SK-N-SH treated with all-trans-retinoic acid at 6 μM for 48 hours (cell line): ENCODE results near the gene ZNF496.

Source experiments
- ATAC-seq: fragments of 200-7000 bp; cut with Tn5 transposase; 3 replicates; pipeline ENCODE4 v1.9.1; 2020; ENCODE audit warnings: mild to moderate bottlenecking, moderate library complexity
- ARNTL ChIP-seq: fragments of 450-650 bp; formaldehyde crosslinking; IDR thresholded peaks from 2 replicates; pipeline ENCODE4 v1.5.0; 2020; ENCODE audit warnings: low read depth, mild to moderate bottlenecking, moderate library complexity, borderline replicate concordance
- BACH2 ChIP-seq: fragments of 250-450 bp; sonication (Bioruptor Pico); IDR thresholded peaks from 2 replicates; pipeline ENCODE4 v1.9.0; 2021; ENCODE audit warnings: mild to moderate bottlenecking, borderline replicate concordance
- CSDC2 ChIP-seq: fragments of 250-450 bp; sonication (Bioruptor Pico); IDR thresholded peaks from 2 replicates; pipeline ENCODE4 v1.5.0; 2020; ENCODE audit warnings: mild to moderate bottlenecking, moderate library complexity
- ESRRG ChIP-seq: fragments of 250-450 bp; sonication (Bioruptor Pico); IDR thresholded peaks from 2 replicates; pipeline ENCODE4 v1.6.1; 2021; ENCODE audit warnings: mild to moderate bottlenecking
- GLIS3 ChIP-seq: fragments of 250-450 bp; sonication (Bioruptor Pico); IDR thresholded peaks from 2 replicates; pipeline ENCODE4 v1.5.0; 2020; ENCODE audit warnings: mild to moderate bottlenecking, moderate library complexity
- ISL1 ChIP-seq: fragments of 250-450 bp; sonication (Bioruptor Pico); IDR thresholded peaks from 2 replicates; pipeline ENCODE4 v2.1.2; 2022; ENCODE audit warnings: mild to moderate bottlenecking, moderate library complexity
- OSR1 ChIP-seq: fragments of 250-450 bp; sonication (Bioruptor Pico); IDR thresholded peaks from 2 replicates; pipeline ENCODE4 v1.8.0; 2022; ENCODE audit warnings: moderate library complexity, mild to moderate bottlenecking, inconsistent platforms
- PPARA ChIP-seq: fragments of 250-450 bp; sonication (Bioruptor Pico); IDR thresholded peaks from 2 replicates; pipeline ENCODE4 v1.5.0; 2020; ENCODE audit warnings: mild to moderate bottlenecking, borderline replicate concordance
- RARB ChIP-seq: fragments of 250-450 bp; sonication (Bioruptor Pico); IDR thresholded peaks from 2 replicates; pipeline ENCODE4 v1.8.0; 2021; ENCODE audit warnings: mild to moderate bottlenecking, moderate library complexity
- SNAI2 ChIP-seq: fragments of 250-450 bp; sonication (Bioruptor Pico); IDR thresholded peaks from 2 replicates; pipeline ENCODE4 v1.5.0; 2020; ENCODE audit warnings: mild to moderate bottlenecking, moderate library complexity
- TOX ChIP-seq: fragments of 250-450 bp; sonication (Bioruptor Pico); IDR thresholded peaks from 2 replicates; pipeline ENCODE4 v1.8.0; 2021; ENCODE audit warnings: mild to moderate bottlenecking, moderate library complexity, borderline replicate concordance
- ZC3H10 ChIP-seq: fragments of 250-450 bp; sonication (Bioruptor Pico); IDR thresholded peaks from 2 replicates; pipeline ENCODE4 v1.5.1; 2021; ENCODE audit warnings: mild to moderate bottlenecking, moderate library complexity
- ZFP3 ChIP-seq: fragments of 250-450 bp; sonication (Bioruptor Pico); IDR thresholded peaks from 2 replicates; pipeline ENCODE4 v1.5.0; 2020; ENCODE audit warnings: mild to moderate bottlenecking, moderate library complexity
- ZFP30 ChIP-seq: fragments of 450-650 bp; formaldehyde crosslinking; IDR thresholded peaks from 2 replicates; pipeline ENCODE4 v1.5.0; 2022; ENCODE audit warnings: mild to moderate bottlenecking, moderate library complexity
- ZNF565 ChIP-seq: fragments of 450-650 bp; formaldehyde crosslinking; conservative IDR thresholded peaks from 2 replicates; pipeline ENCODE4 v1.5.0; 2020; ENCODE audit warnings: low read depth, mild to moderate bottlenecking, moderate library complexity
- ZNF70 ChIP-seq: fragments of 450-650 bp; formaldehyde crosslinking; IDR thresholded peaks from 2 replicates; pipeline ENCODE4 v1.5.0; 2020; ENCODE audit warnings: mild to moderate bottlenecking, moderate library complexity
- ZNF8 ChIP-seq: fragments of 450-650 bp; formaldehyde crosslinking; IDR thresholded peaks from 2 replicates; pipeline ENCODE4 v1.5.0; 2020; ENCODE audit warnings: mild to moderate bottlenecking, moderate library complexity
- TF ChIP-seq, protein P1 (sequence below): fragments of 250-450 bp; sonication (Bioruptor Pico); IDR thresholded peaks from 2 replicates; pipeline ENCODE4 v1.8.0; 2020; ENCODE audit warnings: mild to moderate bottlenecking, moderate library complexity, borderline replicate concordance
- TF ChIP-seq, protein P2 (sequence below): fragments of 250-450 bp; sonication (Bioruptor Pico); IDR thresholded peaks from 2 replicates; pipeline ENCODE4 v1.5.1; 2020; ENCODE audit warnings: low read depth, mild to moderate bottlenecking, moderate library complexity
- TF ChIP-seq, protein P3 (sequence below): fragments of 250-450 bp; sonication (Bioruptor Pico); IDR thresholded peaks from 2 replicates; pipeline ENCODE4 v1.5.0; 2020; ENCODE audit warnings: mild to moderate bottlenecking, moderate library complexity
- TF ChIP-seq, protein P4 (sequence below): fragments of 250-450 bp; sonication (Bioruptor Pico); IDR thresholded peaks from 2 replicates; pipeline ENCODE4 v1.5.1; 2021; ENCODE audit warnings: mild to moderate bottlenecking, moderate library complexity

Gene ZNF496

DNA sequence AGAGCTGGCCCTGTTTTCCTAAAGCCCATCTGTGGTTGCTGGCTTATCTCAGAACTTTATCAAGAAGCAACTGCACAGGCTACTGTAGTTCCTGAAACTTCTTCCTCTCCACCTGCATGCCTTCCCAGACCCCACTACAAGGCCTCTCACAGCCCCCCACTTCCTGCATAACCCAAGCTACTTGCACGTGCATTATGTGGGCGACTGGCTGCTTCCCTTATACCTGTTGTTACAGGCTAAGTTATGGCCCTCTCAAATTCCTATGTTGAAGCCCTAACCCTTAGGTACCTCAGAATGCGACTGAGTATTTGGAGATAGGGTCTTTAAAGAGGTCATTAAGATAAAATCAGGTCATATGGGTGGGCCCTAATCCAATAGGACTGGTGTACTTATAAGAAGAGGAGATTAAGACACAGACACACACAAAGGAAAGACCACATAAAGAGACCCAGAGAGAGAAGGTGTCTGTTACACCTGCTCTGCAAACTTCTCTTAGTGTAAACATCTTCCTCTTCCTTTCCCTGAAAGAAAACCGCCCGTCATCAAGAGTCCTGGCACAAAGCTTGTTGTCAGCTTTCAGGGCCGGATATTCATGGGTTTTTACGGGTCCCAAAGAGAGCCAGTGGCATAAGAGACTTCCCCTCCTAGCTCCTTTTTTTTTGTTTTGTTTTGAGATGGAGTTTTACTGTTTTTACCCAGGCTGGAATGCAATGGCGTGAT, 5.1 kb downstream of the ZNF496 start:
- no peak for TF ChIP-seq ZC3H10 (CRISPR knock-in tag)
- no peak for TF ChIP-seq ESRRG (CRISPR knock-in tag)
- no peak for TF ChIP-seq CSDC2 (CRISPR knock-in tag)
- no peak for TF ChIP-seq ZFP30 (CRISPR knock-in tag)
- TF ChIP-seq, protein P1, sequence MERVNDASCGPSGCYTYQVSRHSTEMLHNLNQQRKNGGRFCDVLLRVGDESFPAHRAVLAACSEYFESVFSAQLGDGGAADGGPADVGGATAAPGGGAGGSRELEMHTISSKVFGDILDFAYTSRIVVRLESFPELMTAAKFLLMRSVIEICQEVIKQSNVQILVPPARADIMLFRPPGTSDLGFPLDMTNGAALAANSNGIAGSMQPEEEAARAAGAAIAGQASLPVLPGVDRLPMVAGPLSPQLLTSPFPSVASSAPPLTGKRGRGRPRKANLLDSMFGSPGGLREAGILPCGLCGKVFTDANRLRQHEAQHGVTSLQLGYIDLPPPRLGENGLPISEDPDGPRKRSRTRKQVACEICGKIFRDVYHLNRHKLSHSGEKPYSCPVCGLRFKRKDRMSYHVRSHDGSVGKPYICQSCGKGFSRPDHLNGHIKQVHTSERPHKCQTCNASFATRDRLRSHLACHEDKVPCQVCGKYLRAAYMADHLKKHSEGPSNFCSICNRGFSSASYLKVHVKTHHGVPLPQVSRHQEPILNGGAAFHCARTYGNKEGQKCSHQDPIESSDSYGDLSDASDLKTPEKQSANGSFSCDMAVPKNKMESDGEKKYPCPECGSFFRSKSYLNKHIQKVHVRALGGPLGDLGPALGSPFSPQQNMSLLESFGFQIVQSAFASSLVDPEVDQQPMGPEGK (CRISPR knock-in tag), result no peak
- TF ChIP-seq PPARA (CRISPR knock-in tag), result no peak
- no peak for TF ChIP-seq BACH2 (CRISPR knock-in tag)
- no peak for TF ChIP-seq ZNF565 (CRISPR knock-in tag)
- TF ChIP-seq, protein P2, sequence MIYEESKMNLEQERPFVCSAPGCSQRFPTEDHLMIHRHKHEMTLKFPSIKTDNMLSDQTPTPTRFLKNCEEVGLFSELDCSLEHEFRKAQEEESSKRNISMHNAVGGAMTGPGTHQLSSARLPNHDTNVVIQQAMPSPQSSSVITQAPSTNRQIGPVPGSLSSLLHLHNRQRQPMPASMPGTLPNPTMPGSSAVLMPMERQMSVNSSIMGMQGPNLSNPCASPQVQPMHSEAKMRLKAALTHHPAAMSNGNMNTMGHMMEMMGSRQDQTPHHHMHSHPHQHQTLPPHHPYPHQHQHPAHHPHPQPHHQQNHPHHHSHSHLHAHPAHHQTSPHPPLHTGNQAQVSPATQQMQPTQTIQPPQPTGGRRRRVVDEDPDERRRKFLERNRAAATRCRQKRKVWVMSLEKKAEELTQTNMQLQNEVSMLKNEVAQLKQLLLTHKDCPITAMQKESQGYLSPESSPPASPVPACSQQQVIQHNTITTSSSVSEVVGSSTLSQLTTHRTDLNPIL, result no peak
- TF ChIP-seq, protein P3, sequence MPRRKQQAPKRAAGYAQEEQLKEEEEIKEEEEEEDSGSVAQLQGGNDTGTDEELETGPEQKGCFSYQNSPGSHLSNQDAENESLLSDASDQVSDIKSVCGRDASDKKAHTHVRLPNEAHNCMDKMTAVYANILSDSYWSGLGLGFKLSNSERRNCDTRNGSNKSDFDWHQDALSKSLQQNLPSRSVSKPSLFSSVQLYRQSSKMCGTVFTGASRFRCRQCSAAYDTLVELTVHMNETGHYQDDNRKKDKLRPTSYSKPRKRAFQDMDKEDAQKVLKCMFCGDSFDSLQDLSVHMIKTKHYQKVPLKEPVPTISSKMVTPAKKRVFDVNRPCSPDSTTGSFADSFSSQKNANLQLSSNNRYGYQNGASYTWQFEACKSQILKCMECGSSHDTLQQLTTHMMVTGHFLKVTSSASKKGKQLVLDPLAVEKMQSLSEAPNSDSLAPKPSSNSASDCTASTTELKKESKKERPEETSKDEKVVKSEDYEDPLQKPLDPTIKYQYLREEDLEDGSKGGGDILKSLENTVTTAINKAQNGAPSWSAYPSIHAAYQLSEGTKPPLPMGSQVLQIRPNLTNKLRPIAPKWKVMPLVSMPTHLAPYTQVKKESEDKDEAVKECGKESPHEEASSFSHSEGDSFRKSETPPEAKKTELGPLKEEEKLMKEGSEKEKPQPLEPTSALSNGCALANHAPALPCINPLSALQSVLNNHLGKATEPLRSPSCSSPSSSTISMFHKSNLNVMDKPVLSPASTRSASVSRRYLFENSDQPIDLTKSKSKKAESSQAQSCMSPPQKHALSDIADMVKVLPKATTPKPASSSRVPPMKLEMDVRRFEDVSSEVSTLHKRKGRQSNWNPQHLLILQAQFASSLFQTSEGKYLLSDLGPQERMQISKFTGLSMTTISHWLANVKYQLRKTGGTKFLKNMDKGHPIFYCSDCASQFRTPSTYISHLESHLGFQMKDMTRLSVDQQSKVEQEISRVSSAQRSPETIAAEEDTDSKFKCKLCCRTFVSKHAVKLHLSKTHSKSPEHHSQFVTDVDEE, result no peak
- no peak for TF ChIP-seq OSR1
- no peak for TF ChIP-seq ZFP3
- no peak for TF ChIP-seq RARB
- no peak for TF ChIP-seq ZNF8 (CRISPR knock-in tag)
- no peak for ATAC-seq

DNA sequence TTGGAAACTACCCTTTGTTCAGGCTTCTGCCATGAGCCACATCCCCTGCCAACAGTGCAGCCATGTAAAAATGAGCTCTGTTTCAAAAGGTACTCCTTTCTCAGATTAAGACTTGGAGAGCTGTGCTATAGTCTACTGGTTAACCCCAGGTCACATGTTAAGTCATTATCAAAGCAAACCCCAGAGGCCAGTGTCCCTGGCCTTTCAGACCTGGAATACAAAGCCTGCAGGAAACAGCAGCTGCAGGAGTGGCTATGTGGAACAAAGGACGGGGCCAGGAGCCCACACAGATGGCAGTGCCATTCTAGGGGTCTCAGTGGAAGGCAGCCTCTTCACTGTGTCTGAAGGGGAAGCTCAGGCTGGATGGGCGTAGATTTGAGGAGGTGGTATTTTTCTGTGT, 6.7 kb downstream of the ZNF496 start:
- no peak for ATAC-seq
- no peak for TF ChIP-seq GLIS3
- no peak for TF ChIP-seq ESRRG (CRISPR knock-in tag)
- no peak for TF ChIP-seq ZNF8 (CRISPR knock-in tag)
- TF ChIP-seq, protein P2, result no peak
- TF ChIP-seq ZNF70 (CRISPR knock-in tag), result no peak
- TF ChIP-seq ISL1 (CRISPR knock-in tag), result no peak
- TF ChIP-seq, protein P4, sequence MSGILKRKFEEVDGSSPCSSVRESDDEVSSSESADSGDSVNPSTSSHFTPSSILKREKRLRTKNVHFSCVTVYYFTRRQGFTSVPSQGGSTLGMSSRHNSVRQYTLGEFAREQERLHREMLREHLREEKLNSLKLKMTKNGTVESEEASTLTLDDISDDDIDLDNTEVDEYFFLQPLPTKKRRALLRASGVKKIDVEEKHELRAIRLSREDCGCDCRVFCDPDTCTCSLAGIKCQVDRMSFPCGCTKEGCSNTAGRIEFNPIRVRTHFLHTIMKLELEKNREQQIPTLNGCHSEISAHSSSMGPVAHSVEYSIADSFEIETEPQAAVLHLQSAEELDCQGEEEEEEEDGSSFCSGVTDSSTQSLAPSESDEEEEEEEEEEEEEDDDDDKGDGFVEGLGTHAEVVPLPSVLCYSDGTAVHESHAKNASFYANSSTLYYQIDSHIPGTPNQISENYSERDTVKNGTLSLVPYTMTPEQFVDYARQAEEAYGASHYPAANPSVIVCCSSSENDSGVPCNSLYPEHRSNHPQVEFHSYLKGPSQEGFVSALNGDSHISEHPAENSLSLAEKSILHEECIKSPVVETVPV (CRISPR knock-in tag), result no peak
- no peak for TF ChIP-seq ZNF565 (CRISPR knock-in tag)
- TF ChIP-seq ZC3H10 (CRISPR knock-in tag), result no peak
- no peak for TF ChIP-seq OSR1
- TF ChIP-seq, protein P1 (CRISPR knock-in tag), result no peak

DNA sequence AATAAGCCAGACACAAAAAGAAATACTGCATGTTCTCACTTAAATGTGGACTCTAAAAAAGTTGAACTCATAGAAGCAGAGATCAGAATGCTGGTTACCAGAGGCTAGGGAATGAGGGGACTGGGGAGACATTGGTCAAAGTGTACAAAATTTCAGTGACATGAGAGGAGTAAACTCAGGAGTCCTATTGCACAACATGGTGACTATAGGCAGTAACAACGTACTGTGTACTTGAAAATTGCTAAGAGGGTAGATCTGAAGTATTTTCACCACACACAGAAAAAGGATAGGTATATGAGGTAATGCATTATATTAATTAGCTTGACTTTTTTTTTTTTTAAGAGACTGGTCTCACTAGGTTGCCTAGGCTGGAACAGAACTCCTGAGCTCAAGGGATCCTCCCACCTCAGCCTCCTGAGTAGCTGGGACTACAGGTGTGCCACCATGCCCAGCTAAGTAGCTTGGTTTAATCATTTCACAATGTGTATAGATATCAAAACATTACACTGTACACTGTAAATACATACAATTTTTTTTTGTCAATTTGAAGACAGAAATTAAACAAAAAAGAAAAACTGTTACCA, 7.4 kb downstream of the ZNF496 start:
- ATAC-seq, result no peak
- TF ChIP-seq GLIS3 (no peak), TOX (CRISPR knock-in tag) (no peak), ZNF565 (CRISPR knock-in tag) (no peak), ARNTL (CRISPR knock-in tag) (no peak), ESRRG (CRISPR knock-in tag) (no peak), SNAI2 (CRISPR knock-in tag) (no peak), PPARA (CRISPR knock-in tag) (no peak)
- TF ChIP-seq, protein P1 (CRISPR knock-in tag), result no peak
- TF ChIP-seq, protein P3, result no peak
